DOHH2 (cell line): ENCODE results near the gene TNK2.
"Not testable (repeated sequence)": the region's sequence is repeated elsewhere in the genome, so short reads cannot be mapped to it uniquely, and the experiment has no call there.

Experiments used
- H3F3A ChIP-seq: fragments of 200-600 bp; sonication (generic), shearing (Covaris generic); 2 replicates; pipeline ENCODE4 v1.6.0; 2016; ENCODE audit warnings: antibody characterized with exemption, mild to moderate bottlenecking; ENCODE audit not compliant: control insufficient read depth, insufficient read depth
- H3K27ac ChIP-seq: fragments of 200-600 bp; sonication (generic); 2 replicates; pipeline ENCODE4 v1.5.1; 2014; ENCODE audit warnings: low read depth, mild to moderate bottlenecking, low read length, moderate library complexity
- H3K27me3 ChIP-seq: fragments of 200-600 bp; sonication (generic); 2 replicates; pipeline ENCODE4 v1.6.1; 2014; ENCODE audit warnings: mild to moderate bottlenecking, low read length, mixed read lengths; ENCODE audit not compliant: control insufficient read depth
- H3K36me3 ChIP-seq: fragments of 200-600 bp; sonication (generic); 2 replicates; pipeline ENCODE4 v1.6.1; 2014; ENCODE audit warnings: mild to moderate bottlenecking, low read length, moderate library complexity, mixed read lengths; ENCODE audit not compliant: control insufficient read depth
- H3K4me1 ChIP-seq: fragments of 200-600 bp; sonication (generic); 2 replicates; pipeline ENCODE4 v1.6.1; 2014; ENCODE audit warnings: mild to moderate bottlenecking, low read length, mixed read lengths; ENCODE audit not compliant: control insufficient read depth
- H3K4me2 ChIP-seq: fragments of 200-600 bp; sonication (generic); 2 replicates; pipeline ENCODE4 v1.6.0; 2014; ENCODE audit warnings: mild to moderate bottlenecking, low read length, moderate library complexity
- H3K4me3 ChIP-seq: fragments of 200-600 bp; sonication (generic); 2 replicates; pipeline ENCODE4 v1.5.1; 2014; ENCODE audit warnings: mild to moderate bottlenecking, low read length, mixed read lengths
- H3K79me2 ChIP-seq: fragments of 200-600 bp; sonication (generic); 2 replicates; pipeline ENCODE4 v1.6.1; 2014; ENCODE audit warnings: mild to moderate bottlenecking, low read length, mixed read lengths; ENCODE audit not compliant: control insufficient read depth
- H3K9me2 ChIP-seq: fragments of 200-600 bp; sonication (generic); replicated peaks from 2 replicates; pipeline ENCODE4 v1.6.1; 2014; ENCODE audit warnings: mild to moderate bottlenecking, low read length, mixed read lengths; ENCODE audit not compliant: control insufficient read depth
- H3K9me3 ChIP-seq: fragments of 200-600 bp; sonication (generic); 2 replicates; pipeline ENCODE4 v1.6.1; 2014; ENCODE audit warnings: antibody characterized with exemption, low read length, mixed read lengths; ENCODE audit not compliant: control insufficient read depth, insufficient read depth
- H4K20me1 ChIP-seq: fragments of 200-600 bp; sonication (generic); 2 replicates; pipeline ENCODE4 v1.6.0; 2014; ENCODE audit warnings: low read depth, mild to moderate bottlenecking, antibody characterized with exemption, low read length, moderate library complexity; ENCODE audit not compliant: control insufficient read depth, insufficient read depth
- CTCF ChIP-seq: fragments of 200-600 bp; sonication (generic); IDR thresholded peaks from one replicate; pipeline ENCODE4 v1.5.1; 2014; ENCODE audit warnings: antibody characterized with exemption, mild to moderate bottlenecking, low read depth, low read length; ENCODE audit not compliant: poor library complexity, severe bottlenecking
- EZH2phosphoT487 ChIP-seq: fragments of 200-600 bp; sonication (generic); IDR thresholded peaks from 2 replicates; pipeline ENCODE4 v1.6.1; 2017; ENCODE audit warnings: borderline replicate concordance, mild to moderate bottlenecking, antibody characterized with exemption, low read length, moderate library complexity, mixed read lengths

Gene TNK2

GRCh38 chr3:195818301-195818700, 90.0 kb downstream of the TNK2 start:
- Histone ChIP-seq H3K27ac (no peak overlapping the region), H3F3A (no peaks in the 10 kb centered on the region), H3K27me3 (no peaks in the 10 kb centered on the region), H4K20me1 (no peaks in the 10 kb centered on the region), H3K4me1 (no peaks in the 10 kb centered on the region), H3K36me3 (no peaks in the 10 kb centered on the region), H3K4me3 (no peak overlapping the region), H3K9me3 (no peaks in the 10 kb centered on the region), H3K79me2 (no peaks in the 10 kb centered on the region), H3K4me2 (no peak overlapping the region), H3K9me2 (no peaks in the 10 kb centered on the region)
- TF ChIP-seq EZH2phosphoT487 (no peak), CTCF (no peak)

- H4K20me1 ChIP-seq = no peaks in the 10 kb centered on the region
- H3K9me3 ChIP-seq = no peaks in the 10 kb centered on the region
- no peaks in the 10 kb centered on the region for H3K79me2 ChIP-seq
- no peak for TF ChIP-seq EZH2phosphoT487
- H3K27ac ChIP-seq = no peak overlapping the region
- no peak overlapping the region for H3K4me3 ChIP-seq
- no peaks in the 10 kb centered on the region for H3F3A ChIP-seq
- no peaks in the 10 kb centered on the region for H3K4me1 ChIP-seq
- no peaks in the 10 kb centered on the region for H3K36me3 ChIP-seq
- H3K9me2 ChIP-seq = no peaks in the 10 kb centered on the region
- no peaks in the 10 kb centered on the region for H3K27me3 ChIP-seq
- H3K4me2 ChIP-seq = no peak overlapping the region
Observed at GRCh38 chr3:195817578-195818135, 90.7 kb downstream of the TNK2 start.

GRCh38 chr3:195816276-195816913, 92.0 kb downstream of the TNK2 start:
- H3K4me2 ChIP-seq, H3F3A ChIP-seq, H4K20me1 ChIP-seq, H3K9me2 ChIP-seq, H3K9me3 ChIP-seq, H3K4me1 ChIP-seq, H3K36me3 ChIP-seq, H3K27me3 ChIP-seq, H3K27ac ChIP-seq, H3K4me3 ChIP-seq, H3K79me2 ChIP-seq: not testable (repeated sequence)

GRCh38 chr3:195815169-195815771, 93.1 kb downstream of the TNK2 start:
- H3K9me2 ChIP-seq = no peaks in the 10 kb centered on the region
- no peaks in the 10 kb centered on the region for H3K27me3 ChIP-seq
- no peaks in the 10 kb centered on the region for H3K36me3 ChIP-seq
- H3K9me3 ChIP-seq = no peaks in the 10 kb centered on the region
- H3F3A ChIP-seq = no peaks in the 10 kb centered on the region
- H3K4me1 ChIP-seq = no peaks in the 10 kb centered on the region
- H3K4me2 ChIP-seq = no peak overlapping the region
- H3K79me2 ChIP-seq = no peaks in the 10 kb centered on the region
- no peak overlapping the region for H3K4me3 ChIP-seq
- TF ChIP-seq EZH2phosphoT487 (no peak), CTCF (no peak)
- H3K27ac ChIP-seq = no peak overlapping the region
- H4K20me1 ChIP-seq = no peaks in the 10 kb centered on the region
